GM12864 (cell line): ENCODE measurements around the gene PLCB2.

Experiments used
- DNase-seq: peaks from one replicate; pipeline ENCODE4 v3.0.0-alpha.2; 2011; ENCODE audit warnings: low read depth
- H3K4me3 ChIP-seq: 2 replicates; pipeline ENCODE4 v1.5.1; 2011; ENCODE audit warnings: mild to moderate bottlenecking, low read depth, low read length, control low read depth
- CTCF ChIP-seq: IDR thresholded peaks from 2 replicates; pipeline ENCODE4 v1.5.1; 2011; ENCODE audit warnings: low read depth, mild to moderate bottlenecking, moderate library complexity, low read length, control low read depth, inconsistent platforms; ENCODE audit errors: missing control alignments

Gene PLCB2

GRCh38 chr15:40334941-40335795, 27.4 kb upstream of the PLCB2 start:
- H3K4me3 ChIP-seq, result no peak overlapping the region
- no peak for TF ChIP-seq CTCF
- no peak for DNase-seq

DNA sequence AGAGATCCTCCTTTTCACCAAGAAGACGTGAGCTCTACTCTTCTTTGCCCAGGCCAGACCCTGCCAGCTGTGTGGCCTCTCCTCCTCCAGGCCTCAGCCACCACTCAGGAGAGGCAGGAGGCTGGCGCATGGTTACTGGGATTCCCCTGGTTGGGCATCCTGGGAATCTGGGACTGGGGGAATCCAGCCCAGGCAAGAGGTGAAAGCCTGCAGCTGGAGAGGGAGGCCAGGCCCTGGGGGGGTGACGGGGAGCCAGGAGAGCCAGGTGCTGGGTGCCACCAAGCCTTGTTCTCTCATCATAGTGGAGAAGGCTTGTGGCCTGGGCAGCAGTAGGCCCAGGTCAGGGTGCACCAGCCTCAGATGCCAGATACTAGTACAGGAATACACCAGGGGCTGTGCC, 26.8 kb upstream of the PLCB2 start:
- no peak overlapping the region for H3K4me3 ChIP-seq
- DNase-seq, result no peak
- TF ChIP-seq CTCF, result no peak

- DNase-seq, result no peak
- no peak for TF ChIP-seq CTCF
- H3K4me3 ChIP-seq, result no peak overlapping the region
Measured at GRCh38 chr15:40333922-40334492, 26.3 kb upstream of the PLCB2 start.

- TF ChIP-seq CTCF, result no peak
- no peak overlapping the region for H3K4me3 ChIP-seq
- DNase-seq, result no peak
Measured at GRCh38 chr15:40332113-40332781, 24.5 kb upstream of the PLCB2 start.

DNA sequence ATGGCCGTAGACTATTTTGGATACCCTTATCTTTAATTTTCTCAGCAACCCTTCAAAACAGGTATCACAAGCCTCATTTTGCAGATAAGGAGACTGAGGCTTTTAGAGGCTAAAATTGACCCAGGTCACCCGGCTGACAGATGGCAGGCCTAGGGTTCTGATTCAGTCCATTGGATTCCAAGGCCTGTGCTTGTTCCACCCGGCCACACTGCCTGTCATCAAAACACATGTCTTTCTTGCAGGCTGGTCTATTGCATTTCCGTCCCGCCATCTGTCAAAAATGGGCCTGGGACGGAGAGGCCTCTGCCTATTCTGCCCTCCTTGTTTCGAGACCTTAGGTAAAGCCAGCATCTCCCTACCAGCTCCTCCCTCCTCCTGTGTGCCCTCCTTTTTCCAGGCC, 23.9 kb upstream of the PLCB2 start:
- DNase-seq, result no peak
- TF ChIP-seq CTCF, result no peak
- H3K4me3 ChIP-seq, result no peak overlapping the region

DNA sequence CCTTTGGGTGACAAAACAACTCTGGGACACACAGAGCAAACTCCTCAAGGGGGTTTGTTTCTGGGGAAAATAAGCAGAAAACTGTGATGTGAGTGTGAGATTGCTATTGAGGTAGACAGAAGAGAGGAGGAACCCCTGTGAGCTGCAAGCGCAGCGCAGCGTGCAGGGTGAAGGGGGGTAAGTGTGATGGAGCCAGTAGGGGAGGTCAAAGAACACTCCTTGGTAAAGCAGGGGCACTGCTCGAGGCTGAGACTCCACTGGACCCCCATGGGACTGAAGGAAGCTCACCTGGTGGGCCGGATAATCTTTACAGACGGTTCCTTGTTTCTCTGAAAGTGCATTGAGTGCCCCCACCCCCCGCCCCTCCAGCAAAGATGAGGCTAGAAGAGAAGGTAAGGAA, 23.3 kb upstream of the PLCB2 start:
- no peak overlapping the region for H3K4me3 ChIP-seq
- no peak for DNase-seq
- no peak for TF ChIP-seq CTCF
